K562 (cell line): ENCODE measurements around the gene PDE2A. TPM values are rescaled to one million over a fixed set of nuclear protein-coding genes. Genes with fewer than 3 reads are reported as not detected.
A peak's percentile ranks its signal among the peaks of the same experiment; 100 is the strongest.
"Not testable (repeated sequence)": the region's sequence is repeated elsewhere in the genome, so short reads cannot be mapped to it uniquely, and the experiment has no call there.

Source experiments
- ATAC-seq: fragments of 200-7000 bp; cut with Tn5 transposase; 3 replicates; pipeline ENCODE4 v1.9.1; 2020; ENCODE audit warnings: moderate library complexity
- BruUV-seq: library from RNA; stranded (reverse); fragments of 400-500 nt; replicated peaks from 2 replicates; lab custom pipeline; 2021; lab: Mats Ljungman, UMichigan
- CTCF ChIA-PET: fragments of 300-600 bp; formaldehyde crosslinking; extraction: SDS; loops from one replicate; lab custom pipeline; 2021; ENCODE audit warnings: low intra/inter-chr PET ratio; lab: Yijun Ruan, JAX
- POLR2A ChIA-PET: fragments of 300-600, 350-650 bp; sonication (Branson Sonifier 250); formaldehyde crosslinking; extraction: SDS; loops from one replicate; lab custom pipeline; 2021; ENCODE audit warnings: antibody characterized with exemption, inconsistent platforms; lab: Yijun Ruan, JAX
- DNase-seq, 4 experiments: peaks; one replicate each; pipeline versions ENCODE4 v3.0.0 to v3.0.0-alpha.2; 2011 to 2018; ENCODE audit warnings: low spot score in 3 of 4, mixed read lengths in 3 of 4; ENCODE audit errors: extremely low read depth in 1 of 4
- FAIRE-seq: peaks from 2 replicates; lab custom pipeline; 2011; peaks lifted over from hg19 to GRCh38; lab: Jason Lieb, UNC
- H2AFZ ChIP-seq: 2 replicates; pipeline ENCODE4 v1.6.0; 2011; ENCODE audit warnings: low read depth, low read length, control low read depth, inconsistent platforms
- H3K27ac ChIP-seq: fragments of 200-600 bp; 3 replicates; pipeline ENCODE4 v1.8.0; 2011; ENCODE audit warnings: low read depth, mild to moderate bottlenecking, control low read depth, inconsistent platforms, low read length, moderate library complexity, mixed read lengths; ENCODE audit errors: extremely low read depth
- H3K27me3 ChIP-seq, 2 experiments: fragments of 300-600 bp in 1 of 2; 2 replicates in 1 of 2; 3 replicates in 1 of 2; pipeline versions ENCODE4 v1.6.0 to v1.8.0; 2011; ENCODE audit warnings: inconsistent platforms in 2 of 2, low read length in 2 of 2, mild to moderate bottlenecking in 1 of 2, mixed read lengths in 1 of 2, moderate library complexity in 1 of 2; ENCODE audit not compliant: control insufficient read depth in 2 of 2, insufficient read depth in 2 of 2
- H3K36me3 ChIP-seq: fragments of 300-600 bp; 3 replicates; pipeline ENCODE4 v1.8.0; 2011; ENCODE audit warnings: mild to moderate bottlenecking, low read length, inconsistent platforms; ENCODE audit not compliant: control insufficient read depth, insufficient read depth
- H3K4me1 ChIP-seq, 2 experiments: fragments of 200-600 bp in 1 of 2; replicated peaks in 1 of 2; 2 replicates in 1 of 2; 3 replicates in 1 of 2; pipeline versions ENCODE4 v1.5.1 to v1.8.0; 2011; ENCODE audit warnings: inconsistent platforms in 2 of 2, low read length in 2 of 2, mild to moderate bottlenecking in 1 of 2, mixed read lengths in 1 of 2, moderate library complexity in 1 of 2; ENCODE audit not compliant: control insufficient read depth in 2 of 2, insufficient read depth in 2 of 2
- H3K4me2 ChIP-seq: 2 replicates; pipeline ENCODE4 v1.6.1; 2011; ENCODE audit warnings: low read length, control low read depth, inconsistent platforms, mixed read lengths; ENCODE audit not compliant: insufficient read depth
- H3K4me3 ChIP-seq: fragments of 200-600 bp; sonication (generic), shearing (Covaris generic); 2 replicates; pipeline ENCODE4 v1.5.1; 2016; ENCODE audit warnings: control low read depth, inconsistent platforms
- H3K79me2 ChIP-seq: fragments of 200-600 bp; 3 replicates; pipeline ENCODE4 v1.8.0; 2011; ENCODE audit warnings: low read length, inconsistent platforms; ENCODE audit not compliant: control insufficient read depth, insufficient read depth
- H3K9ac ChIP-seq, 2 experiments: 2 replicates each; pipeline versions ENCODE4 v1.6.0 to v1.6.1; 2011; ENCODE audit warnings: low read depth in 2 of 2, low read length in 2 of 2, control low read depth in 1 of 2, inconsistent platforms in 1 of 2, mild to moderate bottlenecking in 1 of 2, mixed read lengths in 1 of 2; ENCODE audit not compliant: insufficient read depth in 1 of 2
- H3K9me1 ChIP-seq: one replicate; pipeline ENCODE4 v1.6.0; 2011; ENCODE audit warnings: inconsistent platforms, mild to moderate bottlenecking, low read length, moderate library complexity; ENCODE audit not compliant: control insufficient read depth, insufficient read depth
- H3K9me3 ChIP-seq: replicated peaks from 2 replicates; pipeline ENCODE4 v1.5.1; 2011; ENCODE audit warnings: low read depth, low read length, inconsistent platforms; ENCODE audit not compliant: control insufficient read depth, insufficient read depth
- H4K20me1 ChIP-seq: replicated peaks from 2 replicates; pipeline ENCODE4 v1.6.1; 2011; ENCODE audit warnings: low read length, inconsistent platforms, mixed read lengths; ENCODE audit not compliant: control insufficient read depth, insufficient read depth
- ARID1B ChIP-seq: fragments of 450-650 bp; IDR thresholded peaks from 2 replicates; pipeline ENCODE4 v1.6.1; 2016; ENCODE audit warnings: antibody characterized with exemption, mild to moderate bottlenecking, inconsistent platforms
- CBFA2T3 ChIP-seq: fragments of 450-650 bp; IDR thresholded peaks from 2 replicates; pipeline ENCODE4 v1.6.1; 2017
- MEIS2 ChIP-seq: fragments of 450-650 bp; IDR thresholded peaks from 2 replicates; pipeline ENCODE4 v1.6.1; 2014; ENCODE audit warnings: mild to moderate bottlenecking; ENCODE audit not compliant: partially characterized antibody
- WGBS: fragments of 100-300 bp; shearing (Covaris generic); methylation state at CpG from one replicate; pipeline ENCODE4 v1.1.6; 2016; ENCODE audit warnings: low coverage, mixed read lengths; ENCODE audit not compliant: insufficient coverage; ENCODE audit errors: missing lambda C conversion rate; 5-methylcytosine and 5-hydroxymethylcytosine counted together
- in situ Hi-C: fragments of 300-500 bp; cut with MboI; formaldehyde crosslinking; loops from 4 replicates; pipeline ENCODE4 v1.15.0; 2018; ENCODE audit warnings: inconsistent platforms, mixed read lengths
- intact Hi-C: fragments of 100-400 bp; cut with micrococcal nuclease; formaldehyde crosslinking; loops from 2 replicates; pipeline ENCODE4 v1.14.2; 2022
- polyA plus RNA-seq, 8 experiments: library from polyadenylated mRNA; depleted of rRNA in 4 of 8; stranded (reverse) in 5 of 8; unstranded in 3 of 8; fragments of >200 nt; fragmentation: Nextera tagmentation in 2 of 8; fragmentation: Illumina TruSeq in 1 of 8; extraction: Ambion mirVana in 2 of 8; extraction: Trizol in 1 of 8; gene quantifications; 2 replicates each; pipeline versions ENCODE4 v1.2.1 to v1.2.3, GENCODE V29; 2011 to 2014; ENCODE audit warnings: inconsistent platforms in 1 of 8, missing spikeins in 1 of 8
- total RNA-seq, 7 experiments: library from RNA; depleted of rRNA in 6 of 7; stranded (reverse); fragments of >200 nt in 6 of 7; fragmentation: Illumina TruSeq in 2 of 7; extraction: Trizol in 2 of 7; gene quantifications; 2 replicates each; pipeline versions ENCODE4 v1.2.1 to v1.2.3, GENCODE V29; 2011 to 2021; ENCODE audit warnings: low replicate concordance in 1 of 7
- TF ChIP-seq, protein P1 (sequence below), 2 experiments: IDR thresholded peaks in 1 of 2; conservative IDR thresholded peaks in 1 of 2; 2 replicates each; pipeline ENCODE4 v1.6.1; 2016; ENCODE audit warnings: low read depth in 2 of 2, mild to moderate bottlenecking in 1 of 2, missing compliant biosample characterization in 1 of 2, missing genetic modification characterization in 1 of 2, moderate library complexity in 1 of 2

Gene PDE2A
- total and polyA plus RNA-seq, 9 of the 15 experiments (the other 6 are each of a cell fraction or from before 2014, with no cell fraction given): 0.07 to 15.2 (median 1.6) TPM; not detected in 1

DNA sequence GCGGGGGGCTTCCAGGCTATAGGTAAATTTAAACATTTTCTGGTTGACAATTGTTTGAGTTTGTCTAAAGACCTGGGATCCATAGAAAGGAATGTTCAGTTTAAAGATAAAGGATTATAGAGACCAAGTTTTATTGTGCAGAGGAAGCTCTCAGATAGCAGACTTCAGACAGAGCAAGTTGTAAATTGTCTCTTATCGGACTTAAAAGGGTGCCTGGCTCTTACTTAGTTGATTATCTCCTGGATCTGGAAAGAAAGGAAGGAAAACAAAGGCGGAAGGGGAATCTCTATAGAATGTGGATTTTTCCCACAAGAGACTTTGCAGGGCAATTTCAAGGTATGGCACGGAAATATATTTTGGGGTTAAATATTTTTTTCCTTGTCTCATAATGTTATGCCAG lies 101.7 kb downstream of the PDE2A start:
- BruUV-seq, H4K20me1 ChIP-seq, H3K4me1 ChIP-seq, H3K9me3 ChIP-seq, POLR2A ChIA-PET, H3K4me2 ChIP-seq, H3K9me1 ChIP-seq, H3K27ac ChIP-seq, H3K4me3 ChIP-seq, FAIRE-seq, ATAC-seq, DNase-seq, H3K79me2 ChIP-seq, H3K9ac ChIP-seq, intact Hi-C loops, H3K36me3 ChIP-seq, H2AFZ ChIP-seq: not testable (repeated sequence)
- TF ChIP-seq ARID1B: peak; percentile 41; the same call in 1 of the 2 replicates
- peak; percentile 29; the same call in 1 of the 2 replicates for TF ChIP-seq CBFA2T3
- peak; percentile 62 for TF ChIP-seq MEIS2
- TF ChIP-seq, protein P1, sequence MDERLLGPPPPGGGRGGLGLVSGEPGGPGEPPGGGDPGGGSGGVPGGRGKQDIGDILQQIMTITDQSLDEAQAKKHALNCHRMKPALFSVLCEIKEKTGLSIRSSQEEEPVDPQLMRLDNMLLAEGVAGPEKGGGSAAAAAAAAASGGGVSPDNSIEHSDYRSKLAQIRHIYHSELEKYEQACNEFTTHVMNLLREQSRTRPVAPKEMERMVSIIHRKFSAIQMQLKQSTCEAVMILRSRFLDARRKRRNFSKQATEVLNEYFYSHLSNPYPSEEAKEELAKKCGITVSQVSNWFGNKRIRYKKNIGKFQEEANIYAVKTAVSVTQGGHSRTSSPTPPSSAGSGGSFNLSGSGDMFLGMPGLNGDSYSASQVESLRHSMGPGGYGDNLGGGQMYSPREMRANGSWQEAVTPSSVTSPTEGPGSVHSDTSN (CRISPR knock-in tag; IDR thresholded peaks at IDR 0.05; ENCODE audit: low read depth): not testable (repeated sequence)
- TF ChIP-seq, protein P1 (tag; conservative IDR thresholded peaks at IDR 0.05; ENCODE audit: low read depth): 0 out of 2 replicates have a peak, but pooled peaks have one; percentile 26
- in situ Hi-C loops: loop anchor here (5.0 kb wide), 1 partner anchor 100 kb away; no protein-coding TSS in a partner anchor
- CTCF ChIA-PET: interaction anchor here (2.7 kb wide), 1 partner anchor 90 kb away, joined by 16 read pairs; no protein-coding TSS in a partner anchor
- 0% methylated on average over 4 of the region's 4 CpGs for WGBS
- H3K27me3 ChIP-seq: peaks cover 9 to 50% of the 10 kb centered on the region in 2 experiments; a peak in 3 of 5 replicates
